Lung (tissue), 12 donors: ENCODE measurements around the gene GADD45B. TPM values are rescaled to one million over a fixed set of nuclear protein-coding genes. Genes with fewer than 3 reads are reported as not detected.

ENCODE experiments used
- ATAC-seq: fragments of 200-7000 bp; cut with Tn5 transposase; one replicate; pipeline ENCODE4 v1.9.1; 2020; ENCODE audit warnings: moderate number of reproducible peaks; ENCODE audit not compliant: insufficient read depth, low FRiP score
- DNase-seq, 3 donors: peaks; one replicate each; pipeline ENCODE4 v3.0.0-alpha.2; 2013 to 2017
- H3K27ac ChIP-seq, 2 donors: one replicate each; pipeline ENCODE4 v1.5.1; 2013; ENCODE audit warnings: mild to moderate bottlenecking in 2 of 2, moderate library complexity in 2 of 2, control low read depth in 1 of 2, inconsistent platforms in 1 of 2, low read depth in 1 of 2, low read length in 1 of 2
- H3K27me3 ChIP-seq, 3 donors: one replicate each; pipeline ENCODE4 v1.5.1; 2013; ENCODE audit warnings: low read length in 2 of 3; ENCODE audit not compliant: control insufficient read depth in 3 of 3, insufficient read depth in 3 of 3
- H3K36me3 ChIP-seq, 4 donors: one replicate each; pipeline ENCODE4 v1.5.1; 2013; ENCODE audit warnings: low read length in 4 of 4, mild to moderate bottlenecking in 1 of 4, moderate library complexity in 1 of 4; ENCODE audit not compliant: control insufficient read depth in 4 of 4, insufficient read depth in 4 of 4
- H3K4me1 ChIP-seq, 5 donors: one replicate each; pipeline ENCODE4 v1.5.1; 2013; ENCODE audit warnings: low read length in 5 of 5, mild to moderate bottlenecking in 2 of 5, moderate library complexity in 1 of 5; ENCODE audit not compliant: control insufficient read depth in 5 of 5, insufficient read depth in 5 of 5
- H3K4me3 ChIP-seq: one replicate; pipeline ENCODE4 v1.5.1; 2013; ENCODE audit warnings: mild to moderate bottlenecking, control low read depth, moderate library complexity
- H3K9ac ChIP-seq, 2 donors: one replicate each; pipeline ENCODE4 v1.5.1; 2013; ENCODE audit warnings: low read length in 2 of 2, control low read depth in 1 of 2; ENCODE audit not compliant: insufficient read depth in 1 of 2
- H3K9me3 ChIP-seq, 4 donors: one replicate each; pipeline ENCODE4 v1.5.1; 2013; ENCODE audit warnings: low read length in 3 of 4, mild to moderate bottlenecking in 1 of 4, moderate library complexity in 1 of 4; ENCODE audit not compliant: control insufficient read depth in 4 of 4, insufficient read depth in 3 of 4
- WGBS, 2 donors: extraction: QIAGEN DNeasy Blood & Tissue Kit; methylation state at CpG; one replicate each; pipeline ENCODE4 v1.1.7; 2013; 5-methylcytosine and 5-hydroxymethylcytosine counted together
- polyA plus RNA-seq, 2 donors: library from polyadenylated mRNA; stranded (reverse); fragments of 200-250 nt; gene quantifications; one replicate each; pipeline ENCODE4 v1.2.1, GENCODE V29; 2013
- total RNA-seq, 2 donors: library from RNA; depleted of rRNA in 1 of 2; stranded (reverse); fragments of >200 nt in 1 of 2; gene quantifications; one replicate each; pipeline ENCODE4 v1.2.1, GENCODE V29; 2014 to 2021
- TF ChIP-seq, protein P1 (sequence below): IDR thresholded peaks from 2 replicates; pipeline ENCODE4 v1.5.1; 2012; ENCODE audit warnings: mild to moderate bottlenecking; ENCODE audit errors: control extremely low read depth, extremely low read depth
- donor health status: control.
- donor health status: control.
- donor health status: Bipolar disorder and iron deficiency.
- donor health status: healthy.
- donor health status: DM: yes; HTN: yes; CAD: no.

Gene GADD45B
- total and polyA plus RNA-seq, 4 donors: 81.0 to 405 (median 92.6) TPM

DNA sequence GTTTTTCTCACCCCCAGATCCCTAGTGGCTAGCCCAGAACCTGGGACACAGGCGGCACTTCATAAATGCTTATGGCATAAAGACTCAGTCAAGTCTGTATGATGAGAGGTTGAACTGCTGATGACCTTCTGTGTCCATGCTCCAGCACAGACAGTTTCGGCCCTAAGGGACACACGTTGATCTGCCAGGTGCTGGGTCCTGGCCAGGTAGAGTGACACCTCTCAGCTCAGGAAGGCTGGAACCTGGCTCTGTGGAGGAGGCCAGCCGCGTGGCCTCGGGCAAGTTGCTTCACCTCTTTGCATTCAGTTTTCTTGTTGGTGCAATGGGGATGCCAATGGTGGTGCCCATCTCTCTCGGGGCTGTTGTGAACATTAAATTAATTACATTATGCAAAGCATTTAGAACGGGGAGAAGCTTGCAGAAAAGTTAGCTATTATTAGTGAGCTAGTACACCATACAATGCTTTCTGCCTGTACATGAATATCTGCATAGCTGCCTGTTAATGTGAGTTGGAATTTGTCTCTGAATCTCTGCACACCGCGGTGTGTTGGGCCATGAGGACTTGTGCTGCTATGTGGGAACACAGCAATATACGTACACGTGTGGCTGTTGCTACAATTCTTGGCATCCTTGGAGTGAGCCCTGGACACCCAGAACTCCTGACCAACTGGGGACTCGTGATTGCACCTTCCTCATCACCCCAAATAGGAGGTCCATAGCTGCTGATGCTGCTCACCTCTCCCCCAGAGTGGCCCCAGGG is 8.4 kb downstream of the GADD45B start:
- TF ChIP-seq, protein P1, sequence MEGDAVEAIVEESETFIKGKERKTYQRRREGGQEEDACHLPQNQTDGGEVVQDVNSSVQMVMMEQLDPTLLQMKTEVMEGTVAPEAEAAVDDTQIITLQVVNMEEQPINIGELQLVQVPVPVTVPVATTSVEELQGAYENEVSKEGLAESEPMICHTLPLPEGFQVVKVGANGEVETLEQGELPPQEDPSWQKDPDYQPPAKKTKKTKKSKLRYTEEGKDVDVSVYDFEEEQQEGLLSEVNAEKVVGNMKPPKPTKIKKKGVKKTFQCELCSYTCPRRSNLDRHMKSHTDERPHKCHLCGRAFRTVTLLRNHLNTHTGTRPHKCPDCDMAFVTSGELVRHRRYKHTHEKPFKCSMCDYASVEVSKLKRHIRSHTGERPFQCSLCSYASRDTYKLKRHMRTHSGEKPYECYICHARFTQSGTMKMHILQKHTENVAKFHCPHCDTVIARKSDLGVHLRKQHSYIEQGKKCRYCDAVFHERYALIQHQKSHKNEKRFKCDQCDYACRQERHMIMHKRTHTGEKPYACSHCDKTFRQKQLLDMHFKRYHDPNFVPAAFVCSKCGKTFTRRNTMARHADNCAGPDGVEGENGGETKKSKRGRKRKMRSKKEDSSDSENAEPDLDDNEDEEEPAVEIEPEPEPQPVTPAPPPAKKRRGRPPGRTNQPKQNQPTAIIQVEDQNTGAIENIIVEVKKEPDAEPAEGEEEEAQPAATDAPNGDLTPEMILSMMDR: no peak
- no peaks in the 10 kb centered on the region for H3K36me3 ChIP-seq
- no peak for DNase-seq
- peaks cover 0 to 5% (median 2%) of the 10 kb centered on the region in 4 donors for H3K9me3 ChIP-seq
- no peak overlapping the region for H3K4me3 ChIP-seq
- H3K27ac ChIP-seq: no peak overlapping the region
- 86 to 93% methylated on average over 13 of the region's 13 CpGs for WGBS, 2 donors
- peaks cover 0 to 11% (median 6%) of the 10 kb centered on the region in 5 donors for H3K4me1 ChIP-seq
- H3K27me3 ChIP-seq: peaks cover 0 to 15% (median 0%) of the 10 kb centered on the region in 3 donors
- H3K9ac ChIP-seq: no peak overlapping the region
- no peak for ATAC-seq

DNA sequence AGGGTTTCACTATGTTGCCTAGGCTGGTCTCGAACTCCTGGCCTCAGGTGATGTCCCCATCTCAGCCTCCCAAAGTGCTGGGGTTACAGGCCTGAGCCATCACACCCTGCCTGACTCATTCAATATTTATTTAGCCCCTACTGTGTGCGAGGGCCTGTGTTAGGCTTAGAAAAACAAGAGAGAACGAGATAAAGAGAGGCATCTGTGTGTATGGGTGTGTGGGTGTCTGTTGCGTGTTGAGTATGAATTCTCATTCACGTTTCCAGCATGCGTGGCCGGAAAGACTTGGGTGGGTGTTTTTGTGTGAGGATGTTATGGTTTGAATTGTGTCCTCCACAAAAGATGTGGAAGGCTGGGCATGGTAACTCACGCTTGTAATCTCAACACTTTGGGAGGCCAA is 9.5 kb downstream of the GADD45B start:
- ATAC-seq: no peak
- H3K9me3 ChIP-seq: peaks cover 0 to 5% (median 2%) of the 10 kb centered on the region in 4 donors
- WGBS, 2 donors: 71 to 87% methylated on average over 8 of the region's 8 CpGs

DNA sequence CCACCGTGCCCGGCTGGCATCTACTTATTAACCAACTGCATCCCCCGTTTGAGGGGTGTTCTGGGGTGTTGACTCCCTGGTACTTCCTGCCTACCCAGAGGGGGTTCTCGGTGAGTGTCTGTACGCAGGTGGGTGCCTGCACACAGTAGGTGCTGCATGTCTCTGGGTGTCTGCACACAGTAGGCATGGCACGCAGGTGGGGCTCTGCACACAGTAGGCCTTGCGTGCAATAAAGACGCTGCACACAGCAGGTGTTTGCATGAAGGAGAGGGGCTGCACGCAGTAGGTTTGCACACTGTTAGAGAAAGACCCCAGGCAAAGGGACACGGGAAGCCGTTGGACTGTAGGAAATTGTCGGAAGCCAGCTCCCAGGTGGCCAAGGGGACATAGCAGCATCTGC is 11.2 kb downstream of the GADD45B start:
- Histone ChIP-seq H3K9ac (no peak overlapping the region), H3K4me3 (no peak overlapping the region), H3K9me3 (peaks cover 0 to 5% (median 2%) of the 10 kb centered on the region in 4 donors), H3K4me1 (peaks cover 0 to 23% (median 8%) of the 10 kb centered on the region in 5 donors), H3K27me3 (peaks cover 0 to 12% (median 5%) of the 10 kb centered on the region in 3 donors), H3K36me3 (no peaks in the 10 kb centered on the region), H3K27ac (no peak overlapping the region)
- ATAC-seq (no peak), DNase-seq (no peak)
- TF ChIP-seq, protein P1: no peak
- WGBS, 2 donors: 91 to 92% methylated on average over 12 of the region's 12 CpGs

More for the DNA sequence above, 9.5 kb downstream of the GADD45B start:
- no peaks in the 10 kb centered on the region for H3K36me3 ChIP-seq
- H3K9ac ChIP-seq: no peak overlapping the region
- peaks cover 0 to 15% (median 5%) of the 10 kb centered on the region in 3 donors for H3K27me3 ChIP-seq
- no peak for DNase-seq
- no peak overlapping the region for H3K27ac ChIP-seq
- H3K4me1 ChIP-seq: peaks cover 0 to 13% (median 6%) of the 10 kb centered on the region in 5 donors
- H3K4me3 ChIP-seq: no peak overlapping the region
- TF ChIP-seq, protein P1: no peak
